Dedifferentiated amniotic fluid mesenchymal stem cell (primary cell): ENCODE results near the gene SORBS1.

Source experiments
- DNase-seq: peaks from one replicate; pipeline ENCODE4 v3.0.0-alpha.2; 2016; ENCODE audit errors: extremely low spot score

SORBS1 gene

GRCh38 chr10:95539560-95540284 is 21.4 kb downstream of the SORBS1 start:
- DNase-seq, result no peak

DNA sequence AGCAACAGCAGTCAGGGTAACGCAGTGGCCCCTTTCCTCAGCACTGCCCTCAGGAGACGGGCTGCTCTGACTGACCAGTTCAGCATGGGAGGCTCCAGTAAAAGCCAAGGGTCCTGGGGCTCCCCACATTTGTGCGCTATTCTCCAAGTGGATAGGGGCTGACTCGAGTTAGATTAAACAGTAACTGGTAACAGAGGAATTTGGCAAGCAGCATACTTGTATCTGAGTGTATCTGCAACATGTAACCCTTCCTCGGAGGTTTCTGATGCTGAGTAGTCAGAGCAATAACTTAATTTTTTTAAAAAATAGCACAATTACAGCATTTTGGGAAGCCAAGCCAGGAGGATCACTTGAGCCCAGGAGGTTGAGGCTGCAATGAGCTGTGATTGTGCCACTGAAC is 22.8 kb downstream of the SORBS1 start:
- no peak for DNase-seq

DNA sequence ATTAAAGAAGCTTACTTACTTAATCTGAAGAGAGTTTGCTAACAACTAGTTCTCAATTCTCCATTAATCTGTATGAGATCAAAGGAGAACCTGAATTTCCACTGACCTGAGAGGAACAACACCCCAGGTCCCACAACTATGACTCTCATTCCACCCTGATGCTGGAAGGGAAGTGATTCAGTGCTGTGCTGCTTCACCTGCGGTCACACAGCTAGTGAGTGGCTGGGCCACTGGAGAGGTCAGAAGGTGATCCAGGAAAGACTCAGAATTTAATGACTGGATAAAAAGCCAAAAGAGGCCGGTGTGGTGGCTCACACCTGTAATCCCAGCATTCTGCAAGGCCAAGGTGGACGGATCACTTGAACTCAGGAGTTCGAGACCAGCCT is 23.6 kb downstream of the SORBS1 start:
- no peak for DNase-seq

DNA sequence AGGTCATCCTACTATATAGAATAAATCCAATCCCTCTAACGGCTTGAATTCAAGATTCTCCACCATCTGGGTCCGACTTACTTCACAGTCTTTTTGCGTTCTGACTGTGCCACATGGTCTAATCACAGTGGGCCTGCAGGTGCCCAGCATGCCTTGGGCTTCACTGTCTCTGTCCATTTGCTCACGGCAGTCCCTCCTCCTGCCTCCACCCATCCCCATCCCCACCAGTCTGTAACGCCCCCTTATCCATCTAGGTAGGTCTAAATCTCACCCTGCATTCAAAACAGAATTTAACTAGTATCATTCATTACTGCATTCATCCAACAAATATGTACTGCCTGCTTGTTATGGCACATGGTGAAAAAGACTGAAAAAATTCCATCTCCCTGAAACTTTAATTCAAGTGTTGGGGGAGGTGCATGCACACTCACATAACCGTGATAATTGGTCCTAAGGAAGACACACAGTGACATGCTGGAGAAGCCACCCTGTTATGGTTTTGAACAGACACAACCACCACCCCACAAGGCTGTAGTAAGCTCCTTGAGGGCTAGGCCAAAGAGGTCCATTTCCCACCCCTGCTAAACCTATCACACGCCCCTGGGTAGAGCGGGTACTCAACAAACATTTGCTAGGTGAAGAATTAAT is 24.2 kb downstream of the SORBS1 start:
- no peak for DNase-seq

GRCh38 chr10:95536017-95536416 is 25.2 kb downstream of the SORBS1 start:
- DNase-seq, result no peak

GRCh38 chr10:95535526-95535925 is 25.6 kb downstream of the SORBS1 start:
- no peak for DNase-seq

GRCh38 chr10:95533590-95533989 is 27.6 kb downstream of the SORBS1 start:
- DNase-seq, result no peak

DNA sequence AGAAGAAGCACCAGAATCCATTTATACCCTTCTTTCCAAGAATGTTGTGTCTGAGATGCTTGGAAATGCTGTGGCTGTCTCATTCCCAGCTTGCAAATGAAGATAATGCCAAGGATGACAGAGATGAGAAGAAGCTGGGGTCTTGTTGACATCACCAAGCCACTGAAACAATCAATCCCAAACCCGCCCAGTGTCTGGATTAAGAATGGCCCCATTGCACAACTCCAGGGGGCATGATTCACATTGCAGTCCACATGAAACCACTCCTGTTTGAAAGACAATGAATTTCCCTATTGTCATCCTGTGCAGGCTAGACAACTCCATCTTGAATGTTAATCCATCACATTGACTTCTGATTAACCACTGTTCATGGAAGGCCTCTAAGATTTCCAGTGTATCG is 28.6 kb downstream of the SORBS1 start:
- no peak for DNase-seq

DNA sequence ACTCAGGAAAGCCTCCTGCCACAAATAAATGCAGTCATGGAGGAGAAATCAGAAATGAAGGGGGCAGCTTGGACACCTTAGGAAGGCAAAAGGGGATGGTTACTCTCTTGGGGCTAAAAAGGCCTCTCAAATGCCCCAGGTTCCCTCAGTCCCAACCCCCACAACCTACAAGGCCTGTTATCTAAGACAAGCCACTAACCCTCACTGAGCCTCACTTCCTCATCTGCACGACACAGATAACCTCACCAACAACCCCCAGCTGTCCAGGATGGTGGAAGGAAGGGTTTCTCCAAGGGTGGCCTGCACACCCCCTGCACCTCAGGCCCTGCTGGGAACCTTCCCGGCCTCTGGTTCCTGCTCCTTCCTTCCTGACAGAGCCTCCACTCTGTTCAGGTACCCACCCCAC is 29.2 kb downstream of the SORBS1 start:
- DNase-seq, result no peak

GRCh38 chr10:95531058-95531809 is 29.9 kb downstream of the SORBS1 start:
- no peak for DNase-seq

DNA sequence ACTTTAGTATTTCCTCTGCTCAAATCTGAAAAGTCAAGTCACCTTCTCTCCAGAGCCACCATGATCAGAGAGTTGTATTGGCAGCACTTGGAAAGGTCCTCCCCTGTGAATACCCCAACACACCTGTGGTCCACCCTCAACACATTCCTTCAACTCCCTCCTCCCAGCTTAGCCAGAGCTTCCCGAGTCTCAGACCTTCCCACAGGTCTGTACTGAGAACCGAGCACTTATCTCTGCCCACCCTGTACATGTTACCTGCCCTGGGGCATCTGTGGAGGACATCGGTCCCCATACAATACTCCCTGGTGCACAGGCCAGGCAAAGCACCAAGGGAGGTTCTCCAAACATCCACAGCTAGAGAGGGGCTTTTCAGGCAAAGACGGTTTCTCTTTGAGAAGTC is 30.6 kb downstream of the SORBS1 start:
- no peak for DNase-seq

DNA sequence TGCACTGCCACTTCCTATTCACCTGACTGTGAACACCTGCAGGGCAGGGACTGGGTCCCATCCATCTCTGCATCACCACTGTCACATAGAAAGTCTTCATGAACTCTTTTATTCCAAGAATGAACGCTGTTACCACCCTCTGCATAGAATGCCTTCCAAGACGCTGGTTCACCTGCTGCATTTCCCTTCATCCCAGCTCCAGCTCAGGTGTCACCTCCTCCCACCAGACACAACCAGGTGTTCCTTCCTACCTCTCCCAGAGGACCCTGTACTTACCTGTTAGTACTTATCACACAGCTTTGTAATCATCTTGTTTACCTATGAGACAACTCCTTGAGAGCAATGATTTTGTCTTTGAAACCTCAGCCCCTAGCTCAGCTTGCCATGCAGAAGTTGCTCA is 31.1 kb downstream of the SORBS1 start:
- DNase-seq, result no peak

DNA sequence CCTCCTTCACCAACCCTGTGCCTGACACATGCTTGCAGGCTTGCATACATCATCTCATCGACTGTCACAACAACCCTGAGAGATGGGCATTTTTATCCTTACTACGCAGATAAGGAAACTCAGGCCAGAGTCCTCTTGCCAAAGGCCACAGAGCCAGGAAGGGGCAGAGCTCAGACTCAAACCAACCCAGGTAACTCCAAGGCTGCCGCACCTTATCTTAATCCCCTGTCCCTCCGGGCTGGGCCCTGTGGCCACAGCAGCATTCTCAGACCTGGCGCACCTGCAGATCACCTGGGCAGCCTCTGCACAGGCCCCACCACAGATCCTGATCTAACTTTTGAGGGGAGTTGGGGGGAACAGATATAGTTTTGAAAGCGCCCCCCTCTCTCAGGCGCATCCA is 35.1 kb downstream of the SORBS1 start:
- DNase-seq, result no peak

GRCh38 chr10:95525033-95525418 is 36.1 kb downstream of the SORBS1 start:
- no peak for DNase-seq

DNA sequence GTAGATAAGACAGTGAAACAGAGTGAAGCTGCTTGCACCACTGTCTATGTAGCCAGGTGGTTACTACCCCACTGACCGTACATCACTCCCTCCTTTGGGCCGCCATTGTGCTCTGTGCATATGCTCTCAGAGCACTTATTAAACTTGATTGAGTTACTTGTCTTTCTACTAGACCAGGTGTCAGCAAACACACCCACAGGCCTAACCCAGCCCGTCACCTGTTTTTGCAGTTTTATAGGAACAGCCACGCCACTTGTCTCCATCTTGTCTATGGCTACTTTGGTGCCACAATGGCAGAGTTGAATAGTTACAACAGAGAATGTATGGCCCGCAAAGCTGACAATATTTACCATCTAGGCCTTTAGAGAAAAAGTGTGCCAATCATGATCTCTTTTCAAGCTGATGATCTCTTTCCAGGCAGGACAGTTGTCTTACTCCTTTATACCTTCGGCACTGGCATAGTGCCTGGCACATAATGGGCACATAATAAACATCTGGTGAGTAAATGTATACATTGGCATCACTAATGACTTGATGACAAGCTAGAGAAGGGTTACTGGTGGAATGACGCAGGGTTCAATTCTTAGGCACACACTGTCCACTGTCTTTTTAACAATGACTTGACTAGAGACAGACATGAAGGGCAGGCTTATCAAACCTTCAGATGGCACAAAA is 36.7 kb downstream of the SORBS1 start:
- DNase-seq, result no peak

GRCh38 chr10:95522117-95522516 is 39.1 kb downstream of the SORBS1 start:
- no peak for DNase-seq

DNA sequence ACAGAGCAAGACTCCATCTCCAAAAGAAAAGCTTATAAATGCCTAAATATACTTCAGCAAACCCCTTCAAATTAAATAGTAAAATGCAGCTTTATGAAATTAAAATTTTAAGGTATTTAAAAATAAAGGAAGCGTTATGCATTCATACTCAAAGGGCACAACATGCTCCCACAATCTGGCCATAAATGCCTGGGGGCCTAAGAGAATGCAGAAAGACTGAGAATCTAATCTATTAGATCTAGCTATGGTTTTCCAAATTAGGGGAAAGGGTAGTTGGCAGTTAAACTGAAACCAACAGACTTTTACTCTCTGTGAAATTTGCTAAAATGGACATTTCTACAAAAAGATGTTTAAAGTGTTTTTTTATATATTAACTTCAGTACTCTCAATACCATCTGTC is 40.6 kb downstream of the SORBS1 start:
- DNase-seq, result no peak

GRCh38 chr10:95518455-95519452 is 42.4 kb downstream of the SORBS1 start:
- DNase-seq, result no peak

- DNase-seq, result no peak
Measured at GRCh38 chr10:95517536-95518454, 43.4 kb downstream of the SORBS1 start.

- DNase-seq, result no peak
Measured at GRCh38 chr10:95516774-95517373, 44.3 kb downstream of the SORBS1 start.
